B cell (primary cell): ENCODE data around the gene STRADA. TPM values are rescaled to one million over a fixed set of nuclear protein-coding genes. Genes with fewer than 3 reads are reported as not detected.

Experiments used
- ATAC-seq: fragments of 200-7000 bp; cut with Tn5 transposase; one replicate; pipeline ENCODE4 v1.10.0; 2021; ENCODE audit warnings: low read depth, mild to moderate bottlenecking, moderate number of reproducible peaks, moderate library complexity
- CTCF ChIA-PET: fragments of 350-600 bp; sonication (Branson Sonifier 250); formaldehyde crosslinking; loops from one replicate; lab custom pipeline; 2021; ENCODE audit warnings: antibody characterized with exemption, inconsistent platforms; lab: Charles Lee
- POLR2A ChIA-PET: fragments of 350-600 bp; sonication (Branson Sonifier 250); formaldehyde crosslinking; loops from one replicate; lab custom pipeline; 2021; ENCODE audit warnings: antibody characterized with exemption; lab: Charles Lee
- DNase-seq: peaks from one replicate; pipeline ENCODE4 v3.0.0; 2013
- H2AFZ ChIP-seq: 2 replicates; pipeline ENCODE4 v1.6.1; 2012; ENCODE audit warnings: mild to moderate bottlenecking, low read depth, low read length; ENCODE audit not compliant: insufficient read depth, poor library complexity, severe bottlenecking
- H3K27ac ChIP-seq, 2 donors: 1 replicate in 1 of 2; 2 replicates in 1 of 2; pipeline ENCODE4 v1.5.1; 2012 to 2013; ENCODE audit warnings: low read length in 2 of 2, mild to moderate bottlenecking in 2 of 2, moderate library complexity in 1 of 2
- H3K27me3 ChIP-seq, 4 experiments: fragments of 200-600 bp in 1 of 4; sonication (generic) in 1 of 4; replicated peaks in 1 of 4; 1 replicate in 2 of 4; 2 replicates in 2 of 4; pipeline versions ENCODE4 v1.6.1 to v1.7.0; 2013 to 2016; ENCODE audit warnings: low read length in 3 of 4, mild to moderate bottlenecking in 2 of 4, mixed read lengths in 1 of 4, moderate library complexity in 1 of 4; ENCODE audit not compliant: insufficient read depth in 4 of 4, control insufficient read depth in 3 of 4; ENCODE audit errors: control extremely low read depth in 1 of 4
- H3K36me3 ChIP-seq, 2 experiments: replicated peaks in 1 of 2; 1 replicate in 1 of 2; 2 replicates in 1 of 2; pipeline versions ENCODE4 v1.6.1 to v1.7.1; 2013; ENCODE audit warnings: low read length in 1 of 2; ENCODE audit not compliant: insufficient read depth in 2 of 2, control insufficient read depth in 1 of 2; ENCODE audit errors: control extremely low read depth in 1 of 2, extremely low read depth in 1 of 2
- H3K4me1 ChIP-seq, 2 donors: fragments of 200-600 bp in 1 of 2; sonication (generic) in 1 of 2; 1 replicate in 1 of 2; 2 replicates in 1 of 2; pipeline versions ENCODE4 v1.5.1 to v1.6.1; 2013 to 2017; ENCODE audit warnings: low read length in 2 of 2; ENCODE audit not compliant: control insufficient read depth in 2 of 2, insufficient read depth in 2 of 2
- H3K4me2 ChIP-seq: replicated peaks from 2 replicates; pipeline ENCODE3; 2012; ENCODE audit warnings: mild to moderate bottlenecking, low read depth, low read length; ENCODE audit not compliant: poor library complexity, severe bottlenecking
- H3K4me3 ChIP-seq, 5 experiments: fragments of 200-600 bp in 1 of 5; sonication (generic) in 1 of 5; 1 replicate in 3 of 5; 2 replicates in 2 of 5; pipeline versions ENCODE4 v1.5.1 to v1.7.0; 2011 to 2016; ENCODE audit warnings: low read length in 4 of 5, mild to moderate bottlenecking in 4 of 5, low read depth in 2 of 5, control low read depth in 1 of 5, moderate library complexity in 1 of 5; ENCODE audit not compliant: insufficient read depth in 1 of 5; ENCODE audit errors: control extremely low read depth in 1 of 5, extremely low read depth in 1 of 5
- H3K79me2 ChIP-seq: fragments of 200-600 bp; sonication (generic); one replicate; pipeline ENCODE4 v1.6.0; 2016; ENCODE audit warnings: low read length; ENCODE audit not compliant: control insufficient read depth, insufficient read depth
- H3K9ac ChIP-seq: fragments of 200-600 bp; sonication (generic); 2 replicates; pipeline ENCODE4 v1.6.1; 2017; ENCODE audit warnings: mild to moderate bottlenecking, low read length, moderate library complexity
- H3K9me3 ChIP-seq, 3 donors: one replicate each; pipeline versions ENCODE4 v1.6.1 to v1.7.1; 2013; ENCODE audit warnings: low read length in 2 of 3; ENCODE audit not compliant: control insufficient read depth in 2 of 3, insufficient read depth in 1 of 3; ENCODE audit errors: control extremely low read depth in 1 of 3
- H4K20me1 ChIP-seq: 2 replicates; pipeline ENCODE4 v1.6.0; 2012; ENCODE audit warnings: mild to moderate bottlenecking, low read length; ENCODE audit not compliant: insufficient read depth, control insufficient read depth, poor library complexity, severe bottlenecking
- H3K27ac Mint-ChIP-seq: one replicate; pipeline ENCODE4 v1.8.0; 2021; ENCODE audit warnings: mixed read lengths
- H3K27me3 Mint-ChIP-seq: one replicate; pipeline ENCODE4 v1.8.0; 2021; ENCODE audit warnings: mixed read lengths
- H3K4me1 Mint-ChIP-seq: one replicate; pipeline ENCODE4 v1.8.0; 2021; ENCODE audit warnings: mixed read lengths
- H3K4me3 Mint-ChIP-seq: one replicate; pipeline ENCODE4 v1.8.0; 2021; ENCODE audit warnings: mixed read lengths
- H3K9me3 Mint-ChIP-seq: one replicate; pipeline ENCODE4 v1.8.0; 2022; ENCODE audit warnings: mixed read lengths; ENCODE audit not compliant: insufficient read depth
- CTCF ChIP-seq: fragments of 200-600 bp; IDR thresholded peaks from one replicate; pipeline ENCODE4 v1.8.0; 2022; ENCODE audit warnings: antibody characterized with exemption, mild to moderate bottlenecking
- EZH2 ChIP-seq: IDR thresholded peaks from 2 replicates; pipeline ENCODE4 v1.6.1; 2012; ENCODE audit warnings: borderline replicate concordance, low read depth, mild to moderate bottlenecking, moderate library complexity, low read length; ENCODE audit not compliant: insufficient read depth, poor library complexity, severe bottlenecking
- WGBS: methylation state at CpG from one replicate; pipeline ENCODE4 v1.1.5; 2013; ENCODE audit warnings: missing lambda C conversion rate; ENCODE audit not compliant: insufficient coverage; 5-methylcytosine and 5-hydroxymethylcytosine counted together
- intact Hi-C: fragments of 100-400 bp; cut with micrococcal nuclease; formaldehyde crosslinking; loops from one replicate; pipeline ENCODE4 v1.10.0; 2022
- polyA minus RNA-seq: library from RNA; depleted of rRNA, polyadenylated mRNA; stranded (reverse); fragments of >200 nt; gene quantifications from 2 replicates; pipeline ENCODE4 v1.2.3, GENCODE V29; 2012
- polyA plus RNA-seq: library from polyadenylated mRNA; depleted of rRNA; stranded (reverse); fragments of >200 nt; gene quantifications from 2 replicates; pipeline ENCODE4 v1.2.3, GENCODE V29; 2012
- total RNA-seq, 2 donors: library from RNA; stranded (reverse); fragments of 120-200 nt in 1 of 2; gene quantifications; 1 replicate in 1 of 2; 2 replicates in 1 of 2; pipeline versions ENCODE4 v1.2.3 to v1.2.4, GENCODE V29; 2013 to 2022

STRADA gene, protein sequence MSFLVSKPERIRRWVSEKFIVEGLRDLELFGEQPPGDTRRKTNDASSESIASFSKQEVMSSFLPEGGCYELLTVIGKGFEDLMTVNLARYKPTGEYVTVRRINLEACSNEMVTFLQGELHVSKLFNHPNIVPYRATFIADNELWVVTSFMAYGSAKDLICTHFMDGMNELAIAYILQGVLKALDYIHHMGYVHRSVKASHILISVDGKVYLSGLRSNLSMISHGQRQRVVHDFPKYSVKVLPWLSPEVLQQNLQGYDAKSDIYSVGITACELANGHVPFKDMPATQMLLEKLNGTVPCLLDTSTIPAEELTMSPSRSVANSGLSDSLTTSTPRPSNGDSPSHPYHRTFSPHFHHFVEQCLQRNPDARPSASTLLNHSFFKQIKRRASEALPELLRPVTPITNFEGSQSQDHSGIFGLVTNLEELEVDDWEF
- total RNA-seq, result 87.4 and 93.2 TPM in 2 replicates
- 31.4 TPM for total RNA-seq (2013)
- 45.2 and 48.1 TPM in 2 replicates for polyA plus RNA-seq
- polyA minus RNA-seq, result 22.0 and 32.8 TPM in 2 replicates

GRCh38 chr17:63741408-63742173, at the start of gene STRADA:
Gene STRADA (minus strand): TSS chr17:63741799. CDS start chr17:63728369, 13,430 bp downstream.
- Histone ChIP-seq H3K9ac (peak within 1 kb of the TSS; percentile 99), H3K4me3 (peak within 1 kb of the TSS; percentile 85 to 99 (median 93)), H3K9me3 (peaks cover 0 to 4% (median 0%) of the 10 kb centered on the region in 3 donors), H2AFZ (peak within 1 kb of the TSS; percentile 94), H3K36me3 (peaks cover 7 to 10% of the 10 kb centered on the region in 2 experiments), H3K4me2 (peak within 1 kb of the TSS; percentile 94), H3K79me2 (peaks cover 30% of the 10 kb centered on the region), H4K20me1 (no peaks in the 10 kb centered on the region), H3K27ac (peak within 1 kb of the TSS; percentile 97), H3K4me1 (peaks cover 15 to 28% of the 10 kb centered on the region in 2 donors), H3K27me3 (no peaks in the 10 kb centered on the region)
- Mint-ChIP-seq H3K4me3 (peak within 1 kb of the TSS; percentile 89), H3K4me1 (peaks cover 28% of the 10 kb centered on the region), H3K27ac (peak within 1 kb of the TSS; percentile 93), H3K27me3 (no peaks in the 10 kb centered on the region), H3K9me3 (no peaks in the 10 kb centered on the region)
- peak; percentile 89 for ATAC-seq
- peak; percentile 99 for DNase-seq
- ChIA-PET CTCF (interaction anchor here (1.0 to 1.6 kb wide), 8 partner anchors 11 to 102 kb away, joined by 3 to 26 read pairs (median 6); partner anchors contain the start of genes CCDC47, DDX42 and LIMD2), POLR2A (interaction anchor here (0.6 to 2.7 kb wide), 11 partner anchors 28 to 1178 kb away, joined by 3 to 86 read pairs (median 6); partner anchors contain the start of genes CCDC47, DDX42, LIMD2 and LRRC37A3)
- intact Hi-C loops, result loop anchor here (1.0 to 10.0 kb wide), 10 partner anchors 32 to 1313 kb away; partner anchors contain the start of genes CCDC47, CEP95, DCAF7 and DDX5
- under 1% methylated on average over 58 of the region's 61 CpGs for WGBS
- no peak for TF ChIP-seq CTCF
- no peak for TF ChIP-seq EZH2
